Peyer's patch (tissue), 4 donors: ENCODE data around the gene PRSS48.

ENCODE experiments used
- CTCF ChIP-seq, 6 experiments: fragments of 450-650 bp in 4 of 6; fragments of 200-600 bp in 2 of 6; sonication (generic) in 1 of 6; IDR thresholded peaks; one replicate each; pipeline ENCODE4 v1.5.1; 2017 to 2019; ENCODE audit warnings: antibody characterized with exemption in 6 of 6, mild to moderate bottlenecking in 3 of 6, moderate library complexity in 1 of 6
- POLR2A ChIP-seq, 2 donors: fragments of 450-650 bp; IDR thresholded peaks; one replicate each; pipeline ENCODE4 v1.5.1; 2017; ENCODE audit warnings: antibody characterized with exemption in 2 of 2, mild to moderate bottlenecking in 2 of 2, moderate library complexity in 2 of 2

GRCh38 chr4:151296227-151296626, 19.3 kb downstream of the PRSS48 start:
- TF ChIP-seq CTCF (IDR thresholded peaks at IDR 0.05) (no peak), POLR2A (IDR thresholded peaks at IDR 0.05) (no peak)
